Activated CD8-positive, alpha-beta memory T cell treated with anti-CD3 and anti-CD28 coated beads, Interleukin-2, amount 10 ng/mL, durations not matched to agents 7 days and 5 days (primary cell): ENCODE results near the gene C2orf81. TPM values are rescaled to one million over a fixed set of nuclear protein-coding genes. Genes with fewer than 3 reads are reported as not detected.

Experiments
- ATAC-seq: fragments of 150-1000 bp; cut with Tn5 transposase; one replicate; pipeline ENCODE4 v1.10.0; 2021; ENCODE audit warnings: moderate library complexity
- CTCF ChIA-PET: fragments of 350-600 bp; sonication (Branson Sonifier 250); formaldehyde crosslinking; loops from one replicate; lab custom pipeline; 2021; ENCODE audit warnings: antibody characterized with exemption; lab: Charles Lee
- DNase-seq: peaks from one replicate; pipeline ENCODE4 v3.0.0-alpha.2; 2020
- H3K27ac Mint-ChIP-seq: one replicate; pipeline ENCODE4 v1.8.0; 2021; ENCODE audit warnings: mild to moderate bottlenecking, mixed read lengths
- H3K27me3 Mint-ChIP-seq: one replicate; pipeline ENCODE4 v1.8.0; 2021; ENCODE audit warnings: mixed read lengths
- H3K36me3 Mint-ChIP-seq: one replicate; pipeline ENCODE4 v1.8.0; 2021; ENCODE audit warnings: mild to moderate bottlenecking, mixed read lengths
- H3K4me1 Mint-ChIP-seq: one replicate; pipeline ENCODE4 v1.8.0; 2021; ENCODE audit warnings: mixed read lengths
- H3K4me3 Mint-ChIP-seq: one replicate; pipeline ENCODE4 v1.8.0; 2021; ENCODE audit warnings: mild to moderate bottlenecking, moderate library complexity, mixed read lengths
- H3K9me3 Mint-ChIP-seq: one replicate; pipeline ENCODE4 v1.8.0; 2022; ENCODE audit warnings: low read depth, mixed read lengths
- total RNA-seq, 2 experiments: library from RNA; stranded (reverse); gene quantifications; one replicate each; pipeline ENCODE4 v1.2.3, GENCODE V29; 2021

Gene C2orf81
- total RNA-seq, 2 experiments from 2014 or later, result 0.93 to 1.8 TPM

GRCh38 chr2:74371421-74371820 is 50.0 kb downstream of the C2orf81 start:
- DNase-seq (no peak), ATAC-seq (no peak)
- H3K27ac Mint-ChIP-seq, result no peak overlapping the region
- CTCF ChIA-PET, result interaction anchor here (1.6 kb wide), 1 partner anchor 20 kb away, joined by 5 read pairs; no protein-coding TSS in a partner anchor
- no peaks in the 10 kb centered on the region for H3K27me3 Mint-ChIP-seq
- H3K4me1 Mint-ChIP-seq, result peaks cover 5% of the 10 kb centered on the region
- peaks cover 18% of the 10 kb centered on the region for H3K36me3 Mint-ChIP-seq
- H3K4me3 Mint-ChIP-seq, result no peak overlapping the region
- no peaks in the 10 kb centered on the region for H3K9me3 Mint-ChIP-seq

GRCh38 chr2:74369976-74370375 is 51.4 kb downstream of the C2orf81 start:
- H3K4me1 Mint-ChIP-seq, result no peaks in the 10 kb centered on the region
- no peak for DNase-seq
- no peak for ATAC-seq
- no peak overlapping the region for H3K27ac Mint-ChIP-seq
- CTCF ChIA-PET, result interaction anchor here (1.0 to 1.6 kb wide), 3 partner anchors 22 to 120 kb away, joined by 3 to 5 read pairs (median 4); no protein-coding TSS in a partner anchor
- no peaks in the 10 kb centered on the region for H3K9me3 Mint-ChIP-seq
- no peaks in the 10 kb centered on the region for H3K27me3 Mint-ChIP-seq
- no peak overlapping the region for H3K4me3 Mint-ChIP-seq
- peaks cover 25% of the 10 kb centered on the region for H3K36me3 Mint-ChIP-seq

- Mint-ChIP-seq H3K4me1 (no peaks in the 10 kb centered on the region), H3K27me3 (no peaks in the 10 kb centered on the region), H3K27ac (no peak overlapping the region), H3K36me3 (peaks cover 30% of the 10 kb centered on the region), H3K9me3 (no peaks in the 10 kb centered on the region), H3K4me3 (no peak overlapping the region)
- ATAC-seq, result no peak
- DNase-seq, result no peak
- CTCF ChIA-PET, result interaction anchor here (1.6 kb wide), 1 partner anchor 24 kb away, joined by 5 read pairs; no protein-coding TSS in a partner anchor
These were observed 52.9 kb downstream of the C2orf81 start for GRCh38 chr2:74368499-74368898.

- H3K9me3 Mint-ChIP-seq, result no peaks in the 10 kb centered on the region
- no peaks in the 10 kb centered on the region for H3K4me1 Mint-ChIP-seq
- H3K27me3 Mint-ChIP-seq, result no peaks in the 10 kb centered on the region
- no peak overlapping the region for H3K27ac Mint-ChIP-seq
- H3K36me3 Mint-ChIP-seq, result peaks cover 30% of the 10 kb centered on the region
- CTCF ChIA-PET, result interaction anchor here (1.4 to 1.6 kb wide), 2 partner anchors 24 to 34 kb away, joined by 4 to 5 read pairs; no protein-coding TSS in a partner anchor
- DNase-seq, result no peak
- H3K4me3 Mint-ChIP-seq, result no peak overlapping the region
- ATAC-seq, result no peak
These were observed 53.6 kb downstream of the C2orf81 start for GRCh38 chr2:74367789-74368188.

GRCh38 chr2:74366036-74366435 is 55.4 kb downstream of the C2orf81 start:
- no peaks in the 10 kb centered on the region for H3K4me1 Mint-ChIP-seq
- H3K27me3 Mint-ChIP-seq, result no peaks in the 10 kb centered on the region
- no peaks in the 10 kb centered on the region for H3K9me3 Mint-ChIP-seq
- H3K27ac Mint-ChIP-seq, result no peak overlapping the region
- no peak for ATAC-seq
- no peak overlapping the region for H3K4me3 Mint-ChIP-seq
- DNase-seq, result no peak
- CTCF ChIA-PET, result interaction anchor here (1.1 kb wide), 1 partner anchor 16 kb away, joined by 4 read pairs; no protein-coding TSS in a partner anchor
- peaks cover 35% of the 10 kb centered on the region for H3K36me3 Mint-ChIP-seq

- Mint-ChIP-seq H3K27me3 (no peaks in the 10 kb centered on the region), H3K9me3 (no peaks in the 10 kb centered on the region), H3K4me3 (no peak overlapping the region), H3K36me3 (peaks cover 32% of the 10 kb centered on the region), H3K27ac (no peak overlapping the region), H3K4me1 (no peaks in the 10 kb centered on the region)
- ATAC-seq (no peak), DNase-seq (no peak)
- CTCF ChIA-PET, result interaction anchor here (1.1 kb wide), 1 partner anchor 17 kb away, joined by 4 read pairs; no protein-coding TSS in a partner anchor
These were observed 56.6 kb downstream of the C2orf81 start for GRCh38 chr2:74364533-74365505.

Other genes with a start within 250 kb of the C2orf81 start
- gene MOB1A, start 242.7 kb downstream of the C2orf81 start, total RNA-seq, result 100 to 1,000 TPM; 183 to 220 TPM
- 100 to 1,000 TPM; 215 to 293 TPM for gene MTHFD2, start 223.0 kb downstream of the C2orf81 start, total RNA-seq
- gene SLC4A5, start 78.2 kb downstream of the C2orf81 start, total RNA-seq, result 1 to 10 TPM in 1 of 2 experiments, under 1 TPM in 1; 0.42 to 2.6 TPM
- gene DCTN1, start 41.3 kb downstream of the C2orf81 start, total RNA-seq, result 100 to 1,000 TPM in 1 of 2 experiments, 10 to 100 TPM in 1; 98.3 to 108 TPM
- 10 to 100 TPM; 82.7 to 84.0 TPM for gene WDR54, start 111 bp upstream of the C2orf81 start, total RNA-seq
- gene RTKN, start 20.3 kb upstream of the C2orf81 start, total RNA-seq, result 1 to 10 TPM in 1 of 2 experiments, under 1 TPM in 1; 0.50 to 1.9 TPM
- 10 to 100 TPM; 31.1 to 39.5 TPM for gene INO80B, start 33.5 kb upstream of the C2orf81 start, total RNA-seq
- 10 to 100 TPM; 40.5 to 46.8 TPM for gene WBP1, start 36.8 kb upstream of the C2orf81 start, total RNA-seq
- gene MOGS, start 43.8 kb upstream of the C2orf81 start, total RNA-seq, result 10 to 100 TPM; 60.4 to 78.2 TPM
- gene MRPL53, start 51.1 kb upstream of the C2orf81 start, total RNA-seq, result 100 to 1,000 TPM in 1 of 2 experiments, 10 to 100 TPM in 1; 93.9 to 111 TPM
- gene CCDC142, start 61.4 kb upstream of the C2orf81 start, total RNA-seq, result 10 to 100 TPM; 26.5 to 29.5 TPM
- 10 to 100 TPM; 39.4 to 48.8 TPM for gene TTC31, start 61.5 kb upstream of the C2orf81 start, total RNA-seq
- 1 to 10 TPM; 1.3 to 2.4 TPM for gene LBX2, start 78.0 kb upstream of the C2orf81 start, total RNA-seq
- 10 to 100 TPM; 15.5 to 34.0 TPM for gene PCGF1, start 86.1 kb upstream of the C2orf81 start, total RNA-seq
- gene TLX2, start 92.8 kb upstream of the C2orf81 start, total RNA-seq, result 1 to 10 TPM in 1 of 2 experiments, under 1 TPM in 1; 0.82 to 1.3 TPM
- under 1 TPM; 0.38 to 0.94 TPM for gene DQX1, start 104.6 kb upstream of the C2orf81 start, total RNA-seq
- 100 to 1,000 TPM; 140 to 158 TPM for gene AUP1, start 108.1 kb upstream of the C2orf81 start, total RNA-seq
- gene HTRA2, start 108.3 kb upstream of the C2orf81 start, total RNA-seq, result 10 to 100 TPM; 52.2 to 87.2 TPM
- 1 to 10 TPM in 1 of 2 experiments, under 1 TPM in 1; 0.76 to 1.8 TPM for gene LOXL3, start 132.3 kb upstream of the C2orf81 start, total RNA-seq
- 10 to 100 TPM; 47.1 to 52.1 TPM for gene DOK1, start 133.1 kb upstream of the C2orf81 start, total RNA-seq
- gene M1AP, start 226.7 kb upstream of the C2orf81 start, total RNA-seq, result not detected
- 1 to 10 TPM; 4.1 to 6.8 TPM for gene SEMA4F, start 232.6 kb upstream of the C2orf81 start, total RNA-seq